HG03439 (cell line): ENCODE results near the gene GJB4.

Experiments used
- ATAC-seq: cut with Tn5 transposase; IDR thresholded peaks from one replicate; pipeline ENCODE4 v1.9.1; 2021; ENCODE audit warnings: mild to moderate bottlenecking, moderate library complexity; ENCODE audit not compliant: unreplicated experiment

Gene GJB4

DNA sequence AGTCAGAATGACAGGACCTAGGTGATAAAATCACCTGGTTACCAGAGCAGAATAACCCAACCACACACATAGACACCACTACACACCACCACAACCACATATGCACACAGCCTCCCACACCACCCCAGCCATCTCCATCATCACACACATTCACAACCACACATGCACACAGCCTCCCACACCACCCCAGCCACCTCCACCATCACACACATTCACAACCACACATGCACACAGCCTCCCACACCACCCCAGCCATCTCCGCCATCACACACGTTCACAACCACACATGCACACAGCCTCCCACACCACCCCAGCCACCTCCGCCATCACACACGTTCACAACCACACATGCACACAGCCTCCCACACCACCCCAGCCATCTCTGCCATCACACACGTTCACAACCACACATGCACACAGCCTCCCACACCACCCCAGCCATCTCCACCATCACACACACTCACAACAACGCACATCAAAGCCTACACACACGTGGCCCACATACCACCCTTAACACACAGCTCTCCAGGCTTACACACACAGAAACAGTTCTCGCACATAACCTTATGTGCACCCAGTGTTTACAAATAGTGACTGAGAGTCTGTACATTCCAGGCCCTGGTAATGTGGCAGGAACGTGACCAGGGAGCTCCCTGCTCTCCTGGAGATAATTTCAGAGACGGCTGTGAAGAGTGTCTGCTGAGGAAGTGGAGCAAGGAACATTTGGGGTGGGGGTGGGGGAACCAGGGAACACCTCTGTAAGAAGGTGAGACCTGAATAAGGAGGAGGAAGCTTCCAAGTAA is 18.2 kb downstream of the GJB4 start:
- ATAC-seq, result no peak

- no peak for ATAC-seq
Measured at GRCh38 chr1:34778381-34778780, 18.8 kb downstream of the GJB4 start.

- no peak for ATAC-seq
Measured at GRCh38 chr1:34779005-34779404, 19.5 kb downstream of the GJB4 start.

- no peak for ATAC-seq
Measured at GRCh38 chr1:34779526-34779925, 20.0 kb downstream of the GJB4 start.

DNA sequence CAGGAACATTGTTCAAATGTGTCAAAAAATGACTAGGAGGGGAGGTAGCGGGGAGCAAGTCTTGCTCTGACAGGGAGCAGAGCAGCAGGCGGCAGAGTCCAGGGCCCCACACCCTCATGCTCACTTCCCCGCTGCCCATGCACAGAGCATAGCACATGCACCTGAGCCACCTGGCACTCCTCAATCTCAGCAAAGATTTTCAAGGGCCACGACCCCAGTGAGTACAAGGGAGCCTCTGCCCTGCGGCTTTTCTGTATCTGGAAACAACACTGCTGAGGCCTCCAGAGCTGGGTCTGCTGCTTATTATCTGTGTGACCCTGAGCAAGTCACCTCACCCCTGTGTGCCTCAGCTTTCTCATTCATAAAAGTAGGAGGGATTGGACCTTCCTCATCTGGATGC is 20.4 kb downstream of the GJB4 start:
- no peak for ATAC-seq

DNA sequence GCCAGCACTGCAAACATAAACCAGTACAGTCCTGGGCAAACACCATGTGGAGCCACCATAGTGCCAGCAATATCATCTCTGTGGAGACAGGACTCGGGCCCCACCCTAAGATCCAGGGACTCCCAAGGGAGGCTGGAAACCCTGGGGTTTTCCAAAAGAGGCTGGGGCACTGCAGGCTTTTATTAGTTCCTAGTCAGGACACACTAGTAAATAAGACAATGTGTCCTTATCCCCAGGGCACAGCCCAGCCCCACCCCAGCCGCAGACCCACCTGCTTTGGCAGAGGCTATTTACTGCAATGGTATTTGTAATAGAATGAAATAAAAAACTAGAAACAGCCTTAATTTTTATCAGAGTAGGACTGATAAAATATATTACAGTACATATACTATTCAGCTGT is 21.0 kb downstream of the GJB4 start:
- ATAC-seq, result no peak

- ATAC-seq, result no peak
Measured at GRCh38 chr1:34781071-34781843, 21.7 kb downstream of the GJB4 start, which contains the start of gene GJB3. TSS of gene GJB3 (plus strand) at chr1:34781214. CDS start at chr1:34784763, 3,549 bp downstream.

GRCh38 chr1:34781844-34782391 is 22.4 kb downstream of the GJB4 start:
- no peak for ATAC-seq

DNA sequence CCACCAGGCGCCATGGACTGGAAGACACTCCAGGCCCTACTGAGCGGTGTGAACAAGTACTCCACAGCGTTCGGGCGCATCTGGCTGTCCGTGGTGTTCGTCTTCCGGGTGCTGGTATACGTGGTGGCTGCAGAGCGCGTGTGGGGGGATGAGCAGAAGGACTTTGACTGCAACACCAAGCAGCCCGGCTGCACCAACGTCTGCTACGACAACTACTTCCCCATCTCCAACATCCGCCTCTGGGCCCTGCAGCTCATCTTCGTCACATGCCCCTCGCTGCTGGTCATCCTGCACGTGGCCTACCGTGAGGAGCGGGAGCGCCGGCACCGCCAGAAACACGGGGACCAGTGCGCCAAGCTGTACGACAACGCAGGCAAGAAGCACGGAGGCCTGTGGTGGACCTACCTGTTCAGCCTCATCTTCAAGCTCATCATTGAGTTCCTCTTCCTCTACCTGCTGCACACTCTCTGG is 25.2 kb downstream of the GJB4 start:
- no peak for ATAC-seq

- ATAC-seq, result no peak
Measured at GRCh38 chr1:34785231-34785874, 25.8 kb downstream of the GJB4 start.

GRCh38 chr1:34785875-34786470 is 26.4 kb downstream of the GJB4 start:
- no peak for ATAC-seq

DNA sequence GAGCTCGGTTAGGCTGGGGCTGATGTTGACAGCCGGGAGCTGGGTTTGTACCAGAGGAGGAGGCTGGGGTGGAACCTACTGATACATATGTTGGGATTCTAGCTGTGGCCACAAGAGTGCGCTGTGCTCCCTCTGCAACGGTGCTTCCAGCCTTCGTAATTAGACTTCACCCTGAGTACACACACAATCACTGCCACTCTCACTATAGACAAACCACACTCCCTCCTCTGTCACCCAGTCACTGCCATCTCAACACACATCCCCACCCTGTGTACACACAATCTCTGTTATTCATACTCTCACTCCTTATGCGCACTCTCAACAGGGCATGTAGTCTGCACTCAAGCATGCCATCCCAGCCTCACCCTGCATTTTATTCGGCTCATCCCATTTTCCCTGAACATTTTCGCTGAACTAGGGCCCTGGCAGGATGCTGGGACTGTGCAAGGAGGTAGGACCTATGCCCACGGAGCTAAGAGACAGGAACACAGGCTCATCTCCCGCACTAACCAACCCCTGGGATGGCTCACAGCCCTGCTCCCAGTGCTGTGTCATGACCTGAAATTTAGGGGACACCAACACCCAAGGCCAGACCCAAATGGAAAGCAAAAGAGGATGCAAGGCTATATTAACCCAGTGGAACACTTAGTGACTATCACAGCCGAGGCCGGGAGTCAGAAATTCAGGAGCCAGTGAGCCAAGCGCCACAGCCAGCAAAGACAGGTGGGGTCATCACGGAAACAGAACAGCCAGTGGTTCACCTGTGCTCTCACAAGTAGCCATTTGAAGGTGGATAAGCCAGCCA is 27.2 kb downstream of the GJB4 start:
- no peak for ATAC-seq

- no peak for ATAC-seq
Measured at GRCh38 chr1:34787461-34788420, 28.2 kb downstream of the GJB4 start.

DNA sequence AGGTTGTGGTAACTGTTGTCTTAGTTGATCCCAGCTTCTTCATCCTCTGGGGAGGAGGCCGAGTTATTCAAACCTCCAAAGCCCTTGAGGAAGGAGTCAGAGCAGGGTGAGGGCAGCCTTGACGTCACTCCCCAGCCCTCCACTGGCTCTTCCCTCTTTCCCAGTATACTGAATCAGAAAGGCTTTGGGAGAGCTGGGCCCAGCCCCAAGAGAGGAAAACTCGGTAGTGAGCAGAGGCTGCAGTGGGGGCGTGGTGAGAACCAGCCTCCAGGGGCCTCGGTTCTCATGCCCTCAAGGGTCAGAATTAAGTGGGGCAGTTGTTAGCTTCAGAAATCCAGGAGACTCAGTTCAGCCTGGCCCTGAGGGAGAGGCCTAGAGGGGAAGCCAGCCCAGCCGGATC is 31.4 kb downstream of the GJB4 start:
- ATAC-seq, result no peak

GRCh38 chr1:34792424-34792823 is 32.9 kb downstream of the GJB4 start:
- no peak for ATAC-seq

DNA sequence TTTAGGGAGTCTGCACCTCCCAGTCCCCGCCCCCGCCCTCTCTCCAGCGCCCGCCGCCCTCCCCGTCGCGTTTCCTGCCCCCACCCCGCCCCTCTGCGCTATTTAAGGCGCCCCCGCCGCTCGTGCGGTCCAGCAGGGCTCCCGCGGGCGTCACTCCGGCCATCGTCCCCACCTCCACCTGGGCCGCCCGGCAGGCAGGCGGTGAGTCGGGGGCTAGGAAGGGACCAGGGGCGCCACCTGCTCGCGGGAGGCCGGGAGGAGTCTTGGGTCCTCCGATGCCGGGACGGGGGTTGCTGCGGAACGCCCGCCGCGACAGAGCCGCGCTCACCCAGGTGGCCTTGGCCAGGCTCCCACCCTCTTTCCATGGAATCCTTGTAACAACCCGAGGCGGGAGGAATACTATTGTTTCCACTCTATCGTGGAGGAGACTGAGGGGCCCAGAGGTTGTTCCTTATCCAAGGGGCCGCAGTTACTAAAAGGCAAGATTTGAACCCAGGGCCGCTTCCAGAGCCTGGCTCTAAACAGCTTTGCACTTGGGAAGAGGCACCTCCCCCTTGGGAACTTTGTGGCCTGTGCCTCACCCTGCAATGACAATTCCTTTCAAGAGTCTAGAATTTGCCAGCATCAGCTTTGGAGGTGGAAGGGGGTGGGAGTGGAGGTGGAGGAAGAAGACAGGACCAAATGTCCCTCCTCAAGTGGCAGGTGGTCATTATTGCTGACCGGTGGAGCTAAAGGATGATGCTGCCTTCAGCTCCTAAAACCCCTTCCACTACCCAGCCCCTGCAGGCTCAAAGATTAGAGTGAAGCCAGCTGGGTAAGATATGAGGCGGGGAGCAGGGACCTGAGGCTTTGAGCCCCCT is 33.6 kb downstream of the GJB4 start, which contains the start of gene GJA4:
Gene GJA4, plus strand, starts transcription at position 132 of the 860 bp plus-strand sequence. CDS start 1,215 bp downstream, outside the sequence.
- no peak for ATAC-seq

GRCh38 chr1:34794001-34794789 is 34.7 kb downstream of the GJB4 start:
- ATAC-seq, result no peak
